ENCODE measurements around the gene SPATA7. TPM values are rescaled to one million over a fixed set of nuclear protein-coding genes. Genes with fewer than 3 reads are reported as not detected.

Gene SPATA7
- total RNA-seq, 1 donor, result 21.4 TPM

GRCh38 chr14:88354358-88354757 lies 31.1 kb upstream of the SPATA7 start:
- no peaks in the 10 kb centered on the region for H3K27me3 ChIP-seq (ENCODE audit: insufficient read depth, low read length)
- no peaks in the 10 kb centered on the region for H3K79me2 ChIP-seq (ENCODE audit: insufficient read depth, low read length)
- H3K36me3 ChIP-seq (ENCODE audit: insufficient read depth, low read length), result no peaks in the 10 kb centered on the region
- H3K4me3 ChIP-seq (ENCODE audit: insufficient read depth, low read length), result no peak overlapping the region
- H2AFZ ChIP-seq (ENCODE audit: low read length), result no peak overlapping the region
- no peak overlapping the region for H3K4me2 ChIP-seq (ENCODE audit: insufficient read depth, low read length)
- no peaks in the 10 kb centered on the region for H3K9me3 ChIP-seq (ENCODE audit: low read depth, low read length)
- no peak for DNase-seq (ENCODE audit: insufficient read length, low spot score, missing footprints)
- H3K27ac ChIP-seq (ENCODE audit: low read depth, low read length), result no peak overlapping the region
- H4K20me1 ChIP-seq (ENCODE audit: insufficient read depth, low read length), result no peaks in the 10 kb centered on the region
- TF ChIP-seq CTCF (IDR thresholded peaks at IDR 0.05; ENCODE audit: extremely low read depth, low read depth, low read length), result no peak
- no peaks in the 10 kb centered on the region for H3K4me1 ChIP-seq (ENCODE audit: insufficient read depth, low read length)

- no peak for DNase-seq (ENCODE audit: insufficient read length, low spot score, missing footprints)
- Histone ChIP-seq H3K27me3 (ENCODE audit: insufficient read depth, low read length) (no peaks in the 10 kb centered on the region), H3K27ac (ENCODE audit: low read depth, low read length) (no peak overlapping the region), H3K4me3 (ENCODE audit: insufficient read depth, low read length) (no peak overlapping the region), H4K20me1 (ENCODE audit: insufficient read depth, low read length) (no peaks in the 10 kb centered on the region), H3K36me3 (ENCODE audit: insufficient read depth, low read length) (no peaks in the 10 kb centered on the region), H3K9me3 (ENCODE audit: low read depth, low read length) (no peaks in the 10 kb centered on the region), H3K4me2 (ENCODE audit: insufficient read depth, low read length) (no peak overlapping the region), H2AFZ (ENCODE audit: low read length) (no peak overlapping the region), H3K79me2 (ENCODE audit: insufficient read depth, low read length) (no peaks in the 10 kb centered on the region), H3K4me1 (ENCODE audit: insufficient read depth, low read length) (no peaks in the 10 kb centered on the region)
- TF ChIP-seq CTCF (IDR thresholded peaks at IDR 0.05; ENCODE audit: extremely low read depth, low read depth, low read length), result no peak
These were observed 26.0 kb upstream of the SPATA7 start for GRCh38 chr14:88359500-88359899.

- Histone ChIP-seq H3K27me3 (ENCODE audit: insufficient read depth, low read length) (no peaks in the 10 kb centered on the region), H3K36me3 (ENCODE audit: insufficient read depth, low read length) (no peaks in the 10 kb centered on the region), H3K4me3 (ENCODE audit: insufficient read depth, low read length) (no peak overlapping the region), H3K9me3 (ENCODE audit: low read depth, low read length) (no peaks in the 10 kb centered on the region), H2AFZ (ENCODE audit: low read length) (no peak overlapping the region), H4K20me1 (ENCODE audit: insufficient read depth, low read length) (no peaks in the 10 kb centered on the region), H3K27ac (ENCODE audit: low read depth, low read length) (no peak overlapping the region), H3K4me2 (ENCODE audit: insufficient read depth, low read length) (no peak overlapping the region), H3K4me1 (ENCODE audit: insufficient read depth, low read length) (no peaks in the 10 kb centered on the region), H3K79me2 (ENCODE audit: insufficient read depth, low read length) (no peaks in the 10 kb centered on the region)
- no peak for DNase-seq (ENCODE audit: insufficient read length, low spot score, missing footprints)
- no peak for TF ChIP-seq CTCF (IDR thresholded peaks at IDR 0.05; ENCODE audit: extremely low read depth, low read depth, low read length)
These were observed 21.8 kb upstream of the SPATA7 start for GRCh38 chr14:88363644-88364043.

GRCh38 chr14:88364710-88365413 lies 20.6 kb upstream of the SPATA7 start:
- H3K4me3 ChIP-seq (ENCODE audit: insufficient read depth, low read length), result no peak overlapping the region
- H3K9me3 ChIP-seq (ENCODE audit: low read depth, low read length), result no peaks in the 10 kb centered on the region
- no peak overlapping the region for H3K27ac ChIP-seq (ENCODE audit: low read depth, low read length)
- H3K4me2 ChIP-seq (ENCODE audit: insufficient read depth, low read length), result no peak overlapping the region
- H4K20me1 ChIP-seq (ENCODE audit: insufficient read depth, low read length), result no peaks in the 10 kb centered on the region
- TF ChIP-seq CTCF (IDR thresholded peaks at IDR 0.05; ENCODE audit: extremely low read depth, low read depth, low read length), result no peak
- no peak overlapping the region for H2AFZ ChIP-seq (ENCODE audit: low read length)
- no peaks in the 10 kb centered on the region for H3K79me2 ChIP-seq (ENCODE audit: insufficient read depth, low read length)
- no peaks in the 10 kb centered on the region for H3K36me3 ChIP-seq (ENCODE audit: insufficient read depth, low read length)
- no peaks in the 10 kb centered on the region for H3K27me3 ChIP-seq (ENCODE audit: insufficient read depth, low read length)
- H3K4me1 ChIP-seq (ENCODE audit: insufficient read depth, low read length), result no peaks in the 10 kb centered on the region
- DNase-seq (ENCODE audit: insufficient read length, low spot score, missing footprints), result no peak

Measured in osteoblast (primary cell).